ENCODE data around the gene SUMF2. TPM values are rescaled to one million over a fixed set of nuclear protein-coding genes. Genes with fewer than 3 reads are reported as not detected.
"Not testable (repeated sequence)": the region's sequence is repeated elsewhere in the genome, so short reads cannot be mapped to it uniquely, and the experiment has no call there.

The SUMF2 gene
- total and polyA plus RNA-seq, 7 experiments from 2014 or later: 120 to 196 (median 156) TPM

GRCh38 chr7:56030340-56030739 is 33.7 kb upstream of the SUMF2 start:
- DNase-seq (no peak), ATAC-seq (no peak)
- Histone ChIP-seq H3K36me3 (ENCODE audit: control insufficient read depth in 2 of 3, insufficient read depth in 3 of 3, low read length in 3 of 3) (no peaks in the 10 kb centered on the region), H3K27me3 (ENCODE audit: control insufficient read depth in 2 of 2, insufficient read depth in 2 of 2, low read length in 2 of 2) (no peaks in the 10 kb centered on the region), H3K27ac (ENCODE audit: low read depth, low read length) (no peak overlapping the region), H3K4me3 (ENCODE audit: low read length) (no peak overlapping the region), H3K9me3 (ENCODE audit: control insufficient read depth in 2 of 3, low read length in 3 of 3) (no peaks in the 10 kb centered on the region), H3K4me1 (ENCODE audit: control insufficient read depth in 2 of 2, insufficient read depth in 2 of 2, low read length in 2 of 2) (no peaks in the 10 kb centered on the region)
- Mint-ChIP-seq H3K36me3 (peaks cover 0 to 8% (median 5%) of the 10 kb centered on the region in 5 donors), H3K27ac (no peak overlapping the region), H3K4me3 (no peak overlapping the region), H3K4me1 (peaks cover 5 to 18% (median 15%) of the 10 kb centered on the region in 7 donors), H3K27me3 (no peaks in the 10 kb centered on the region), H3K9me3 (no peaks in the 10 kb centered on the region)
- intact Hi-C loops (cut with micrococcal nuclease): no loop called here
- CTCF ChIA-PET: no interaction called here
- POLR2A ChIA-PET: no interaction called here

- peak overlapping the region in 3 of 10 donors; percentile 19 to 38 (median 21) for H3K4me3 Mint-ChIP-seq
- H3K4me3 ChIP-seq (ENCODE audit: low read length); H3K9me3 ChIP-seq (ENCODE audit: control insufficient read depth in 2 of 3, low read length in 3 of 3); ATAC-seq; H3K9me3 Mint-ChIP-seq; CTCF ChIA-PET; H3K27me3 ChIP-seq (ENCODE audit: control insufficient read depth in 2 of 2, insufficient read depth in 2 of 2, low read length in 2 of 2); POLR2A ChIA-PET; H3K27me3 Mint-ChIP-seq; H3K27ac ChIP-seq (ENCODE audit: low read depth, low read length); H3K36me3 Mint-ChIP-seq; H3K36me3 ChIP-seq (ENCODE audit: control insufficient read depth in 2 of 3, insufficient read depth in 3 of 3, low read length in 3 of 3); H3K4me1 ChIP-seq (ENCODE audit: control insufficient read depth in 2 of 2, insufficient read depth in 2 of 2, low read length in 2 of 2); DNase-seq; intact Hi-C loops (cut with micrococcal nuclease): not testable (repeated sequence)
- H3K4me1 Mint-ChIP-seq: peaks cover 5 to 18% (median 15%) of the 10 kb centered on the region in 7 donors
- H3K27ac Mint-ChIP-seq: peak overlapping the region in 4 of 9 donors; percentile 11 to 75 (median 35)
These were observed 32.5 kb upstream of the SUMF2 start for GRCh38 chr7:56031556-56031955.

GRCh38 chr7:56032578-56032977 is 31.5 kb upstream of the SUMF2 start:
- ATAC-seq; H3K36me3 ChIP-seq (ENCODE audit: control insufficient read depth in 2 of 3, insufficient read depth in 3 of 3, low read length in 3 of 3); DNase-seq; CTCF ChIA-PET; POLR2A ChIA-PET; H3K27ac ChIP-seq (ENCODE audit: low read depth, low read length); H3K9me3 ChIP-seq (ENCODE audit: control insufficient read depth in 2 of 3, low read length in 3 of 3); H3K9me3 Mint-ChIP-seq; H3K36me3 Mint-ChIP-seq; H3K4me3 ChIP-seq (ENCODE audit: low read length); H3K27me3 ChIP-seq (ENCODE audit: control insufficient read depth in 2 of 2, insufficient read depth in 2 of 2, low read length in 2 of 2); H3K27me3 Mint-ChIP-seq; H3K4me1 ChIP-seq (ENCODE audit: control insufficient read depth in 2 of 2, insufficient read depth in 2 of 2, low read length in 2 of 2): not testable (repeated sequence)
- intact Hi-C loops (cut with micrococcal nuclease): loop anchor here in 1 of 2 donors (2.0 kb wide), 2 partner anchors 32 to 42 kb away; partner anchors contain the start of gene SUMF2
- H3K4me1 Mint-ChIP-seq: peaks cover 5 to 18% (median 15%) of the 10 kb centered on the region in 7 donors
- H3K4me3 Mint-ChIP-seq: peak overlapping the region in 7 of 10 donors; percentile 5 to 84 (median 33)
- H3K27ac Mint-ChIP-seq: peak overlapping the region in 1 of 9 donors; percentile 56

GRCh38 chr7:56033671-56034432 is 30.2 kb upstream of the SUMF2 start:
- Mint-ChIP-seq H3K27ac (peak overlapping the region; percentile 9 to 90 (median 75)), H3K27me3 (no peaks in the 10 kb centered on the region), H3K4me1 (peaks cover 5 to 18% (median 15%) of the 10 kb centered on the region in 7 donors), H3K4me3 (peak overlapping the region; percentile 78 to 96 (median 88)), H3K36me3 (peaks cover 0 to 2% (median 0%) of the 10 kb centered on the region in 5 donors), H3K9me3 (no peaks in the 10 kb centered on the region)
- Histone ChIP-seq H3K27me3 (ENCODE audit: control insufficient read depth in 2 of 2, insufficient read depth in 2 of 2, low read length in 2 of 2) (no peaks in the 10 kb centered on the region), H3K36me3 (ENCODE audit: control insufficient read depth in 2 of 3, insufficient read depth in 3 of 3, low read length in 3 of 3) (no peaks in the 10 kb centered on the region), H3K27ac (ENCODE audit: low read depth, low read length) (peak overlapping the region; percentile 70), H3K4me1 (ENCODE audit: control insufficient read depth in 2 of 2, insufficient read depth in 2 of 2, low read length in 2 of 2) (no peaks in the 10 kb centered on the region), H3K9me3 (ENCODE audit: control insufficient read depth in 2 of 3, low read length in 3 of 3) (no peaks in the 10 kb centered on the region), H3K4me3 (ENCODE audit: low read length) (peak overlapping the region; percentile 63)
- ChIA-PET CTCF (interaction anchor here (0.6 kb wide), 1 partner anchor 137 kb away, joined by 4 read pairs; no protein-coding TSS in a partner anchor), POLR2A (interaction anchor here (0.6 to 1.5 kb wide), 5 partner anchors 17 to 669 kb away, joined by 3 to 5 read pairs (median 3); partner anchors contain the start of genes CCT6A, CHCHD2, LANCL2 and PSPH)
- peak; percentile 98 for ATAC-seq
- intact Hi-C loops (cut with micrococcal nuclease): loop anchor here (1.0 to 2.0 kb wide), 4 partner anchors 17 to 41 kb away; partner anchors contain the start of genes CCT6A (in 2 of the 2), PSPH (in 2 of the 2) and SUMF2 (in 2 of the 2)
- peak; percentile 51 to 81 (median 77) for DNase-seq

- H3K4me3 Mint-ChIP-seq: no peak overlapping the region
- H3K27ac ChIP-seq (ENCODE audit: low read depth, low read length): no peak overlapping the region
- H3K9me3 ChIP-seq (ENCODE audit: control insufficient read depth in 2 of 3, low read length in 3 of 3): no peaks in the 10 kb centered on the region
- CTCF ChIA-PET: no interaction called here
- no peaks in the 10 kb centered on the region for H3K36me3 Mint-ChIP-seq
- DNase-seq (no peak), ATAC-seq (no peak)
- no peaks in the 10 kb centered on the region for H3K27me3 ChIP-seq (ENCODE audit: control insufficient read depth in 2 of 2, insufficient read depth in 2 of 2, low read length in 2 of 2)
- intact Hi-C loops (cut with micrococcal nuclease): no loop called here
- POLR2A ChIA-PET: no interaction called here
- no peaks in the 10 kb centered on the region for H3K4me1 ChIP-seq (ENCODE audit: control insufficient read depth in 2 of 2, insufficient read depth in 2 of 2, low read length in 2 of 2)
- no peaks in the 10 kb centered on the region for H3K27me3 Mint-ChIP-seq
- H3K9me3 Mint-ChIP-seq: no peaks in the 10 kb centered on the region
- H3K36me3 ChIP-seq (ENCODE audit: control insufficient read depth in 2 of 3, insufficient read depth in 3 of 3, low read length in 3 of 3): no peaks in the 10 kb centered on the region
- peaks cover 0 to 4% (median 0%) of the 10 kb centered on the region in 7 donors for H3K4me1 Mint-ChIP-seq
- no peak overlapping the region for H3K4me3 ChIP-seq (ENCODE audit: low read length)
- no peak overlapping the region for H3K27ac Mint-ChIP-seq
These were observed 23.4 kb upstream of the SUMF2 start for GRCh38 chr7:56040730-56041129.

- ATAC-seq; H3K4me1 ChIP-seq (ENCODE audit: control insufficient read depth in 2 of 2, insufficient read depth in 2 of 2, low read length in 2 of 2); H3K27me3 ChIP-seq (ENCODE audit: control insufficient read depth in 2 of 2, insufficient read depth in 2 of 2, low read length in 2 of 2); H3K27me3 Mint-ChIP-seq; H3K36me3 Mint-ChIP-seq; H3K27ac ChIP-seq (ENCODE audit: low read depth, low read length); H3K9me3 Mint-ChIP-seq; intact Hi-C loops (cut with micrococcal nuclease); H3K4me3 ChIP-seq (ENCODE audit: low read length); DNase-seq; H3K4me3 Mint-ChIP-seq; H3K36me3 ChIP-seq (ENCODE audit: control insufficient read depth in 2 of 3, insufficient read depth in 3 of 3, low read length in 3 of 3); H3K9me3 ChIP-seq (ENCODE audit: control insufficient read depth in 2 of 3, low read length in 3 of 3): not testable (repeated sequence)
- ChIA-PET POLR2A (interaction anchor here (0.7 kb wide), 1 partner anchor 19 kb away, joined by 3 read pairs; no protein-coding TSS in a partner anchor), CTCF (interaction anchor here (1.2 kb wide), 1 partner anchor 29 kb away, joined by 4 read pairs; no protein-coding TSS in a partner anchor)
- Mint-ChIP-seq H3K4me1 (peaks cover 5 to 18% (median 10%) of the 10 kb centered on the region in 7 donors), H3K27ac (peak overlapping the region in 1 of 9 donors; percentile 16)
These were observed 18.3 kb upstream of the SUMF2 start for GRCh38 chr7:56045758-56046157.

Measured in naive thymus-derived CD4-positive, alpha-beta T cell (primary cell).